ENCODE data around the gene STX3.
"Not testable (repeated sequence)": the region's sequence is repeated elsewhere in the genome, so short reads cannot be mapped to it uniquely, and the experiment has no call there.

Gene STX3

GRCh38 chr11:59785818-59786217, 30.6 kb downstream of the STX3 start:
- in situ Hi-C loops (cut with MboI; ENCODE audit: low sequenced_read_pairs) = no loop called here

GRCh38 chr11:59787255-59787588, 32.0 kb downstream of the STX3 start:
- in situ Hi-C loops (cut with MboI; ENCODE audit: low sequenced_read_pairs) = no loop called here

GRCh38 chr11:59787816-59788215, 32.6 kb downstream of the STX3 start:
- in situ Hi-C loops (cut with MboI; ENCODE audit: low sequenced_read_pairs) = no loop called here

GRCh38 chr11:59791639-59792038, 36.5 kb downstream of the STX3 start:
- in situ Hi-C loops (cut with MboI; ENCODE audit: low sequenced_read_pairs) = no loop called here

GRCh38 chr11:59792507-59792906, 37.3 kb downstream of the STX3 start:
- in situ Hi-C loops (cut with MboI; ENCODE audit: low sequenced_read_pairs) = no loop called here

- in situ Hi-C loops (cut with MboI; ENCODE audit: low sequenced_read_pairs) = no loop called here
Observed at GRCh38 chr11:59794417-59794816, 39.2 kb downstream of the STX3 start.

GRCh38 chr11:59800390-59801025, 45.3 kb downstream of the STX3 start:
- in situ Hi-C loops (cut with MboI; ENCODE audit: low sequenced_read_pairs) = loop anchor here (5.0 kb wide), 1 partner anchor 48 kb away; no protein-coding TSS in a partner anchor

- in situ Hi-C loops (cut with MboI; ENCODE audit: low sequenced_read_pairs) = loop anchor here (5.0 kb wide), 1 partner anchor 49 kb away; no protein-coding TSS in a partner anchor
Observed at GRCh38 chr11:59801160-59801706, 46.1 kb downstream of the STX3 start.

- in situ Hi-C loops (cut with MboI; ENCODE audit: low sequenced_read_pairs) = loop anchor here (5.0 kb wide), 1 partner anchor 50 kb away; no protein-coding TSS in a partner anchor
Observed at GRCh38 chr11:59801981-59802638, 46.9 kb downstream of the STX3 start.

- in situ Hi-C loops (cut with MboI; ENCODE audit: low sequenced_read_pairs) = loop anchor here (5.0 kb wide), 1 partner anchor 50 kb away; no protein-coding TSS in a partner anchor
Observed at GRCh38 chr11:59802639-59803176, 47.5 kb downstream of the STX3 start.

- in situ Hi-C loops (cut with MboI; ENCODE audit: low sequenced_read_pairs) = loop anchor here (5.0 kb wide), 1 partner anchor 52 kb away; no protein-coding TSS in a partner anchor
Observed at GRCh38 chr11:59804061-59804460, 48.9 kb downstream of the STX3 start.

GRCh38 chr11:59807047-59807610, 52.0 kb downstream of the STX3 start:
- in situ Hi-C loops (cut with MboI; ENCODE audit: low sequenced_read_pairs) = no loop called here

GRCh38 chr11:59810189-59810910, 55.2 kb downstream of the STX3 start, which contains the start of gene MRPL16:
Gene MRPL16, minus strand, starts transcription at chr11:59810778. Its CDS starts 120 bp downstream, at chr11:59810658.
- in situ Hi-C loops (cut with MboI; ENCODE audit: low sequenced_read_pairs) = no loop called here

- in situ Hi-C loops (cut with MboI; ENCODE audit: low sequenced_read_pairs) = no loop called here
Observed at GRCh38 chr11:59810911-59811259, 55.7 kb downstream of the STX3 start.

GRCh38 chr11:59812220-59812619, 57.0 kb downstream of the STX3 start:
- in situ Hi-C loops (cut with MboI; ENCODE audit: low sequenced_read_pairs) = no loop called here

- in situ Hi-C loops (cut with MboI; ENCODE audit: low sequenced_read_pairs) = no loop called here
Observed at GRCh38 chr11:59813364-59813763, 58.2 kb downstream of the STX3 start.

GRCh38 chr11:59814021-59814420, 58.8 kb downstream of the STX3 start:
- in situ Hi-C loops (cut with MboI; ENCODE audit: low sequenced_read_pairs) = no loop called here

- in situ Hi-C loops (cut with MboI; ENCODE audit: low sequenced_read_pairs) = no loop called here
Observed at GRCh38 chr11:59815754-59816153, 60.6 kb downstream of the STX3 start.

- in situ Hi-C loops (cut with MboI; ENCODE audit: low sequenced_read_pairs) = not testable (repeated sequence)
Observed at GRCh38 chr11:59816434-59816833, 61.3 kb downstream of the STX3 start.

- in situ Hi-C loops (cut with MboI; ENCODE audit: low sequenced_read_pairs) = no loop called here
Observed at GRCh38 chr11:59818572-59818971, 63.4 kb downstream of the STX3 start.
